B cell (primary cell): ENCODE results near the gene TNKS1BP1. TPM values are rescaled to one million over a fixed set of nuclear protein-coding genes. Genes with fewer than 3 reads are reported as not detected.

Experiments used
- ATAC-seq: fragments of 200-7000 bp; cut with Tn5 transposase; one replicate; pipeline ENCODE4 v1.10.0; 2021; ENCODE audit warnings: low read depth, mild to moderate bottlenecking, moderate number of reproducible peaks, moderate library complexity
- CTCF ChIA-PET: fragments of 350-600 bp; sonication (Branson Sonifier 250); formaldehyde crosslinking; loops from one replicate; lab custom pipeline; 2021; ENCODE audit warnings: antibody characterized with exemption, inconsistent platforms; lab: Charles Lee
- POLR2A ChIA-PET: fragments of 350-600 bp; sonication (Branson Sonifier 250); formaldehyde crosslinking; loops from one replicate; lab custom pipeline; 2021; ENCODE audit warnings: antibody characterized with exemption; lab: Charles Lee
- DNase-seq: peaks from one replicate; pipeline ENCODE4 v3.0.0; 2013
- H2AFZ ChIP-seq: 2 replicates; pipeline ENCODE4 v1.6.1; 2012; ENCODE audit warnings: mild to moderate bottlenecking, low read depth, low read length; ENCODE audit not compliant: insufficient read depth, poor library complexity, severe bottlenecking
- H3K27ac ChIP-seq, 2 donors: 1 replicate in 1 of 2; 2 replicates in 1 of 2; pipeline ENCODE4 v1.5.1; 2012 to 2013; ENCODE audit warnings: low read length in 2 of 2, mild to moderate bottlenecking in 2 of 2, moderate library complexity in 1 of 2
- H3K27me3 ChIP-seq, 4 experiments: fragments of 200-600 bp in 1 of 4; sonication (generic) in 1 of 4; replicated peaks in 1 of 4; 1 replicate in 2 of 4; 2 replicates in 2 of 4; pipeline versions ENCODE4 v1.6.1 to v1.7.0; 2013 to 2016; ENCODE audit warnings: low read length in 3 of 4, mild to moderate bottlenecking in 2 of 4, mixed read lengths in 1 of 4, moderate library complexity in 1 of 4; ENCODE audit not compliant: insufficient read depth in 4 of 4, control insufficient read depth in 3 of 4; ENCODE audit errors: control extremely low read depth in 1 of 4
- H3K36me3 ChIP-seq, 2 experiments: replicated peaks in 1 of 2; 1 replicate in 1 of 2; 2 replicates in 1 of 2; pipeline versions ENCODE4 v1.6.1 to v1.7.1; 2013; ENCODE audit warnings: low read length in 1 of 2; ENCODE audit not compliant: insufficient read depth in 2 of 2, control insufficient read depth in 1 of 2; ENCODE audit errors: control extremely low read depth in 1 of 2, extremely low read depth in 1 of 2
- H3K4me1 ChIP-seq, 2 donors: fragments of 200-600 bp in 1 of 2; sonication (generic) in 1 of 2; 1 replicate in 1 of 2; 2 replicates in 1 of 2; pipeline versions ENCODE4 v1.5.1 to v1.6.1; 2013 to 2017; ENCODE audit warnings: low read length in 2 of 2; ENCODE audit not compliant: control insufficient read depth in 2 of 2, insufficient read depth in 2 of 2
- H3K4me2 ChIP-seq: replicated peaks from 2 replicates; pipeline ENCODE3; 2012; ENCODE audit warnings: mild to moderate bottlenecking, low read depth, low read length; ENCODE audit not compliant: poor library complexity, severe bottlenecking
- H3K4me3 ChIP-seq, 5 experiments: fragments of 200-600 bp in 1 of 5; sonication (generic) in 1 of 5; 1 replicate in 3 of 5; 2 replicates in 2 of 5; pipeline versions ENCODE4 v1.5.1 to v1.7.0; 2011 to 2016; ENCODE audit warnings: low read length in 4 of 5, mild to moderate bottlenecking in 4 of 5, low read depth in 2 of 5, control low read depth in 1 of 5, moderate library complexity in 1 of 5; ENCODE audit not compliant: insufficient read depth in 1 of 5; ENCODE audit errors: control extremely low read depth in 1 of 5, extremely low read depth in 1 of 5
- H3K79me2 ChIP-seq: fragments of 200-600 bp; sonication (generic); one replicate; pipeline ENCODE4 v1.6.0; 2016; ENCODE audit warnings: low read length; ENCODE audit not compliant: control insufficient read depth, insufficient read depth
- H3K9ac ChIP-seq: fragments of 200-600 bp; sonication (generic); 2 replicates; pipeline ENCODE4 v1.6.1; 2017; ENCODE audit warnings: mild to moderate bottlenecking, low read length, moderate library complexity
- H3K9me3 ChIP-seq, 3 donors: one replicate each; pipeline versions ENCODE4 v1.6.1 to v1.7.1; 2013; ENCODE audit warnings: low read length in 2 of 3; ENCODE audit not compliant: control insufficient read depth in 2 of 3, insufficient read depth in 1 of 3; ENCODE audit errors: control extremely low read depth in 1 of 3
- H4K20me1 ChIP-seq: 2 replicates; pipeline ENCODE4 v1.6.0; 2012; ENCODE audit warnings: mild to moderate bottlenecking, low read length; ENCODE audit not compliant: insufficient read depth, control insufficient read depth, poor library complexity, severe bottlenecking
- H3K27ac Mint-ChIP-seq: one replicate; pipeline ENCODE4 v1.8.0; 2021; ENCODE audit warnings: mixed read lengths
- H3K27me3 Mint-ChIP-seq: one replicate; pipeline ENCODE4 v1.8.0; 2021; ENCODE audit warnings: mixed read lengths
- H3K4me1 Mint-ChIP-seq: one replicate; pipeline ENCODE4 v1.8.0; 2021; ENCODE audit warnings: mixed read lengths
- H3K4me3 Mint-ChIP-seq: one replicate; pipeline ENCODE4 v1.8.0; 2021; ENCODE audit warnings: mixed read lengths
- H3K9me3 Mint-ChIP-seq: one replicate; pipeline ENCODE4 v1.8.0; 2022; ENCODE audit warnings: mixed read lengths; ENCODE audit not compliant: insufficient read depth
- CTCF ChIP-seq: fragments of 200-600 bp; IDR thresholded peaks from one replicate; pipeline ENCODE4 v1.8.0; 2022; ENCODE audit warnings: antibody characterized with exemption, mild to moderate bottlenecking
- EZH2 ChIP-seq: IDR thresholded peaks from 2 replicates; pipeline ENCODE4 v1.6.1; 2012; ENCODE audit warnings: borderline replicate concordance, low read depth, mild to moderate bottlenecking, moderate library complexity, low read length; ENCODE audit not compliant: insufficient read depth, poor library complexity, severe bottlenecking
- WGBS: methylation state at CpG from one replicate; pipeline ENCODE4 v1.1.5; 2013; ENCODE audit warnings: missing lambda C conversion rate; ENCODE audit not compliant: insufficient coverage; 5-methylcytosine and 5-hydroxymethylcytosine counted together
- intact Hi-C: fragments of 100-400 bp; cut with micrococcal nuclease; formaldehyde crosslinking; loops from one replicate; pipeline ENCODE4 v1.10.0; 2022
- polyA plus RNA-seq: library from polyadenylated mRNA; depleted of rRNA; stranded (reverse); fragments of >200 nt; gene quantifications from 2 replicates; pipeline ENCODE4 v1.2.3, GENCODE V29; 2012
- total RNA-seq, 2 donors: library from RNA; stranded (reverse); fragments of 120-200 nt in 1 of 2; gene quantifications; 1 replicate in 1 of 2; 2 replicates in 1 of 2; pipeline versions ENCODE4 v1.2.3 to v1.2.4, GENCODE V29; 2013 to 2022

TNKS1BP1 gene
- total and polyA plus RNA-seq, 2 donors (not counting 1 experiment from before 2014, with no cell fraction given): 2.2 to 12.2 TPM

- intact Hi-C loops: no loop called here
- Histone ChIP-seq H2AFZ (no peak overlapping the region), H3K4me3 (no peak overlapping the region), H3K4me2 (no peak overlapping the region), H3K79me2 (no peaks in the 10 kb centered on the region), H3K9ac (no peak overlapping the region), H3K9me3 (peaks cover 0 to 12% (median 8%) of the 10 kb centered on the region in 3 donors), H3K36me3 (no peaks in the 10 kb centered on the region), H3K27ac (no peak overlapping the region), H3K4me1 (no peaks in the 10 kb centered on the region), H4K20me1 (no peaks in the 10 kb centered on the region), H3K27me3 (peaks cover 0 to 3% (median 0%) of the 10 kb centered on the region in 4 experiments)
- Mint-ChIP-seq H3K4me3 (no peak overlapping the region), H3K27me3 (peaks cover 20% of the 10 kb centered on the region), H3K4me1 (no peaks in the 10 kb centered on the region), H3K27ac (no peak overlapping the region), H3K9me3 (peaks cover 11% of the 10 kb centered on the region)
- ATAC-seq (no peak), DNase-seq (no peak)
- CTCF ChIA-PET: interaction anchor here (1.1 kb wide), 1 partner anchor 13 kb away, joined by 4 read pairs; no protein-coding TSS in a partner anchor
- POLR2A ChIA-PET: no interaction called here
- 38% methylated on average over 2 of the region's 5 CpGs for WGBS
- no peak for TF ChIP-seq CTCF
- TF ChIP-seq EZH2: no peak
Measured at GRCh38 chr11:57260937-57261783, 63.6 kb downstream of the TNKS1BP1 start.

- Mint-ChIP-seq H3K9me3 (peaks cover 9% of the 10 kb centered on the region), H3K4me1 (no peaks in the 10 kb centered on the region), H3K27ac (no peak overlapping the region), H3K27me3 (peaks cover 38% of the 10 kb centered on the region), H3K4me3 (no peak overlapping the region)
- Histone ChIP-seq H4K20me1 (no peaks in the 10 kb centered on the region), H3K27ac (no peak overlapping the region), H3K4me1 (no peaks in the 10 kb centered on the region), H3K9me3 (peaks cover 0 to 4% (median 0%) of the 10 kb centered on the region in 3 donors), H3K9ac (no peak overlapping the region), H3K4me2 (no peak overlapping the region), H3K79me2 (no peaks in the 10 kb centered on the region), H3K4me3 (no peak overlapping the region), H3K36me3 (no peaks in the 10 kb centered on the region), H3K27me3 (peaks cover 0 to 20% (median 5%) of the 10 kb centered on the region in 4 experiments), H2AFZ (no peak overlapping the region)
- ATAC-seq (no peak), DNase-seq (no peak)
- ChIA-PET CTCF (no interaction called here), POLR2A (no interaction called here)
- intact Hi-C loops: no loop called here
- TF ChIP-seq CTCF (no peak), EZH2 (no peak)
Measured at GRCh38 chr11:57256119-57256518, 68.6 kb downstream of the TNKS1BP1 start.
